Activated B cell treated with CpG ODN at 0.5 μM for 24 hours (primary cell): ENCODE measurements around the gene PRKG1. TPM values are rescaled to one million over a fixed set of nuclear protein-coding genes. Genes with fewer than 3 reads are reported as not detected.

Source experiments
- ATAC-seq: fragments of 200-7000 bp; cut with Tn5 transposase; one replicate; pipeline ENCODE4 v1.10.0; 2021; ENCODE audit warnings: low read depth, mild to moderate bottlenecking, moderate library complexity
- CTCF ChIA-PET: fragments of 350-600 bp; sonication (Branson Sonifier 250); formaldehyde crosslinking; loops from one replicate; lab custom pipeline; 2021; ENCODE audit warnings: antibody characterized with exemption; lab: Charles Lee
- POLR2A ChIA-PET: fragments of 350-600 bp; sonication (Branson Sonifier 250); formaldehyde crosslinking; loops from one replicate; lab custom pipeline; 2021; ENCODE audit warnings: antibody characterized with exemption; lab: Charles Lee
- DNase-seq: peaks from one replicate; pipeline ENCODE4 v3.0.0; 2022
- H3K27ac Mint-ChIP-seq: one replicate; pipeline ENCODE4 v1.8.0; 2020; ENCODE audit warnings: mixed read lengths
- H3K27me3 Mint-ChIP-seq: one replicate; pipeline ENCODE4 v1.8.0; 2021; ENCODE audit warnings: mixed read lengths
- H3K36me3 Mint-ChIP-seq: one replicate; pipeline ENCODE4 v1.8.0; 2021; ENCODE audit warnings: low read depth, mixed read lengths
- H3K4me1 Mint-ChIP-seq: one replicate; pipeline ENCODE4 v1.8.0; 2021; ENCODE audit warnings: mixed read lengths
- H3K4me3 Mint-ChIP-seq: one replicate; pipeline ENCODE4 v1.8.0; 2020; ENCODE audit warnings: mild to moderate bottlenecking, mixed read lengths
- H3K9me3 Mint-ChIP-seq: one replicate; pipeline ENCODE4 v1.8.0; 2020; ENCODE audit warnings: mixed read lengths
- intact Hi-C: fragments of 100-400 bp; cut with micrococcal nuclease; formaldehyde crosslinking; loops from one replicate; pipeline ENCODE4 v1.15.1; 2024
- total RNA-seq: library from RNA; stranded (reverse); gene quantifications from 2 replicates; pipeline ENCODE4 v1.2.3, GENCODE V29; 2022
- TF ChIP-seq, protein P1 (sequence below): fragments of 200-600 bp; IDR thresholded peaks from one replicate; pipeline ENCODE4 v1.8.0; 2022; ENCODE audit warnings: antibody characterized with exemption, mild to moderate bottlenecking

The PRKG1 gene
- total RNA-seq, 1 donor from 2014 or later: not detected

DNA sequence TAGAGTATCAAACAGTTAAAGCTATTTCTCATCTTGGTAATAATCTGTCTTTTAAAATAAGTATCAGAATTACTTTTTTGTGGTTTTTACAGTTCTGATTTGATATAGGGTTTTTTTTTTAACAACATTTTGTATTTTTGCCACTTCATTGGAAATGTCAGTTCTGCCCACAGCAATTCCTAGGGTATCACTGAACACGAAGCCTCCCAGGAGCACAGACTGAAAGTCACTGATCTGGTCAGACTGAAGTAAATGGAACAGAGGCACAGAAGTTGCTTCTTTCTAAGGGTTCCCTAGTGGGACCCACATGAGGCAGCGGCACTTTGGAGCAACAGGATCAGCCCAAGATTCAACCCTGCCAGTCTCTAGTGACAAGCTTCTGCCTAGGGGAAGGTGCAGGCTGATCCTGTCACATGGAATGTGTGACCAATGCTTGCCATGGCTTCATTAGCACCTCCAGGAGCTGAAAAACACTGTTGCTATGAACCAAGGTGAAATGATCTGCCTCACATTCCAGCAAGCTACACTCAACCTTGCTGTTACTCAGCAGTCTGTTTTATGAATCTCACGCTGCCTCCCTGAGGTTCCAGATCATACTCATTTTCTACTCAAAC is 898.6 kb downstream of the PRKG1 start:
- no peaks in the 10 kb centered on the region for H3K4me1 Mint-ChIP-seq
- no peaks in the 10 kb centered on the region for H3K36me3 Mint-ChIP-seq
- H3K27ac Mint-ChIP-seq: no peak overlapping the region
- H3K9me3 Mint-ChIP-seq: no peaks in the 10 kb centered on the region
- DNase-seq: no peak
- ATAC-seq: no peak
- ChIA-PET POLR2A (no interaction called here), CTCF (interaction anchor here (0.9 kb wide), 1 partner anchor 11 kb away, joined by 3 read pairs; no protein-coding TSS in a partner anchor)
- H3K27me3 Mint-ChIP-seq: no peaks in the 10 kb centered on the region
- TF ChIP-seq, protein P1, sequence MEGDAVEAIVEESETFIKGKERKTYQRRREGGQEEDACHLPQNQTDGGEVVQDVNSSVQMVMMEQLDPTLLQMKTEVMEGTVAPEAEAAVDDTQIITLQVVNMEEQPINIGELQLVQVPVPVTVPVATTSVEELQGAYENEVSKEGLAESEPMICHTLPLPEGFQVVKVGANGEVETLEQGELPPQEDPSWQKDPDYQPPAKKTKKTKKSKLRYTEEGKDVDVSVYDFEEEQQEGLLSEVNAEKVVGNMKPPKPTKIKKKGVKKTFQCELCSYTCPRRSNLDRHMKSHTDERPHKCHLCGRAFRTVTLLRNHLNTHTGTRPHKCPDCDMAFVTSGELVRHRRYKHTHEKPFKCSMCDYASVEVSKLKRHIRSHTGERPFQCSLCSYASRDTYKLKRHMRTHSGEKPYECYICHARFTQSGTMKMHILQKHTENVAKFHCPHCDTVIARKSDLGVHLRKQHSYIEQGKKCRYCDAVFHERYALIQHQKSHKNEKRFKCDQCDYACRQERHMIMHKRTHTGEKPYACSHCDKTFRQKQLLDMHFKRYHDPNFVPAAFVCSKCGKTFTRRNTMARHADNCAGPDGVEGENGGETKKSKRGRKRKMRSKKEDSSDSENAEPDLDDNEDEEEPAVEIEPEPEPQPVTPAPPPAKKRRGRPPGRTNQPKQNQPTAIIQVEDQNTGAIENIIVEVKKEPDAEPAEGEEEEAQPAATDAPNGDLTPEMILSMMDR: no peak
- no peak overlapping the region for H3K4me3 Mint-ChIP-seq
- intact Hi-C loops: no loop called here

DNA sequence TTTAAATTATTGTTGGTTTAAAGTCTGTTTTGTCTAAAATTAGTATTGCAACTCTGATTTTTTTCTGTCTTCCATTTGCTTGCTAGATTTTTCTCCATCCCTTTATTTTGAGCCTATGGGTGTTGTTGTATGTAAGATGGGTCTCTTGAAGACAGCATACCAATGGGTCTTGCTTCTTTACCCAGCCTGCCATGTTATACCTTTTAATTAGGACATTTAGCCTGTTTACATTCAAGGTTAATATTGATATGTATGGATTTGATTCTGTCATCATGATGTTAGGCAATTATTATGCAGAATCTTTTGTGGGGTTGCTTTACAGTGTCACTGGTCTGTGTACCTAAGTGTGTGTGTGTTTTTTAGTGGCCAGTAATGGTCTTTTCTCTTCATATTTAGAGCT is 906.5 kb downstream of the PRKG1 start:
- Mint-ChIP-seq H3K4me1 (no peaks in the 10 kb centered on the region), H3K9me3 (peaks cover 7% of the 10 kb centered on the region)
- intact Hi-C loops: no loop called here

DNA sequence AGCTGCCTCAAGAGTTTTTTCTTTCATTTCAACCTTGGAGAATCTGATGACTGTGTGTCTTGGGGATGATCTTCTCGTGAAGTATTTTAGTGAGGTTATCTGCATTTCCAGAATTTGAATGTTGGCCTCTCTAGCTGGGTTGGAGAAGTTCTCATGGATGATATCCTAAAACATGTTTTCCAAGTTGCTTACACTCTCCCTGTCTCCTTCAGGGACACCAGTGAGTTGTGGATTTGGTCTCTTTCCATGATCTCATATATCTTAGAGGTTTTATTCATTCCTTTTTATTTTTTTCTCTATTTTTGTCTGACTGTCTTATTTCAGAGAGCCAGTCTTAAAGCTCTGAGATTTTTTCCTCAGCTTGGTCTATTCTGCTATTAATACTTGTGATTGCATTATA is 907.4 kb downstream of the PRKG1 start:
- ATAC-seq (no peak), DNase-seq (no peak)
- Mint-ChIP-seq H3K9me3 (peaks cover 7% of the 10 kb centered on the region), H3K4me1 (no peaks in the 10 kb centered on the region), H3K36me3 (no peaks in the 10 kb centered on the region), H3K27ac (no peak overlapping the region), H3K27me3 (peaks cover 2% of the 10 kb centered on the region), H3K4me3 (no peak overlapping the region)
- TF ChIP-seq, protein P1: no peak
- intact Hi-C loops: no loop called here
- ChIA-PET CTCF (no interaction called here), POLR2A (no interaction called here)

More for the DNA sequence above, 906.5 kb downstream of the PRKG1 start:
- POLR2A ChIA-PET: no interaction called here
- ATAC-seq (no peak), DNase-seq (no peak)
- Mint-ChIP-seq H3K4me3 (no peak overlapping the region), H3K27ac (no peak overlapping the region), H3K36me3 (no peaks in the 10 kb centered on the region), H3K27me3 (peaks cover 2% of the 10 kb centered on the region)
- CTCF ChIA-PET: no interaction called here
- TF ChIP-seq, protein P1: no peak

DNA sequence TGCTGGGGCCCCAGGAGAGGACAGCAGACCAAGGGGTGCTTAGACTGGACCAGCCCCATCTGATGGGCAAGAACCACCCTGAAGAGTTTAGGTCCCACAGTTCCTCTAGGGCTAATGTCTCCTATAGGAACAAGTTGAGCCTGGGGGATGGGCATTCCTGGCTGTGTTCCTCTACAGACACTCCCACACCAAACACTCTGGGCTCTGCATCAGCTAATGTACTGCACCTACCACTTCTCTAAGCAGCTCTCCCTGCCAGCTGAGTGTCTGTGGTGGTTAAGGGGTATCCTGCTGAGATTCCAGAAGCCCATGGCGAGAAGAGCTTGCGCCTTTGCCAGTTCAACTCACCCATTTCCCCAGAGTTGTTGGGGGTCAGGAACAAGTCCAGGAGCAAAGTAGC is 909.2 kb downstream of the PRKG1 start:
- POLR2A ChIA-PET: no interaction called here
- TF ChIP-seq, protein P1: no peak
- CTCF ChIA-PET: no interaction called here

DNA sequence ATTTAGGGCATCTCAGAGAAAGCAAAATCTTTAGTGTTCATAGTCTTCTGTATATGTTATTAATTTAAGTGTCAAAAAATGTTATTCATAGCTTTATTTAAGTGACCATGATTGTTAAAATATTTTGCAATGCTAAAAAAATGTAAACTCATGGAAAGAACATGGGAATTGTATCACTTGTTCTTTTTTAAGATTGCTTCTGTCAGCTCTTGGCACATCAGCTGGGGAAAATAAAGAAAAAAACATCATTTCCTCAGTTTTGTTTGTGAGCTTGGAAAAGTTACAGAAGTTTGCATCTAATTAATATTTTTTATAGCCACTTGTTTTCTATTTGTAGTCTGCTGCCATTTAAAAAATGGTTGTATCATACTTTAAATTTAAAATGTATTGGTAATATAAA is 911.0 kb downstream of the PRKG1 start:
- ATAC-seq: no peak
- ChIA-PET POLR2A (no interaction called here), CTCF (no interaction called here)
- no peak for DNase-seq
- Mint-ChIP-seq H3K9me3 (peaks cover 7% of the 10 kb centered on the region), H3K27me3 (no peaks in the 10 kb centered on the region), H3K27ac (no peak overlapping the region), H3K4me1 (no peaks in the 10 kb centered on the region), H3K36me3 (no peaks in the 10 kb centered on the region), H3K4me3 (no peak overlapping the region)
- TF ChIP-seq, protein P1: no peak
- intact Hi-C loops: no loop called here

More for the DNA sequence above, 909.2 kb downstream of the PRKG1 start:
- Mint-ChIP-seq H3K36me3 (no peaks in the 10 kb centered on the region), H3K4me3 (no peak overlapping the region), H3K4me1 (no peaks in the 10 kb centered on the region), H3K27me3 (peaks cover 2% of the 10 kb centered on the region), H3K9me3 (peaks cover 7% of the 10 kb centered on the region), H3K27ac (no peak overlapping the region)
- DNase-seq (no peak), ATAC-seq (no peak)
- intact Hi-C loops: no loop called here
